PC-3 (cell line): ENCODE measurements around the gene NRDC. TPM values are rescaled to one million over a fixed set of nuclear protein-coding genes. Genes with fewer than 3 reads are reported as not detected.

Experiments used
- ATAC-seq: fragments of 200-7000 bp; cut with Tn5 transposase; 2 replicates; pipeline ENCODE4 v1.9.1; 2020; ENCODE audit warnings: mild to moderate bottlenecking, moderate library complexity
- BruUV-seq: library from RNA; stranded (reverse); fragments of 400-500 nt; replicated peaks from 2 replicates; lab custom pipeline; 2021; lab: Mats Ljungman, UMichigan
- CTCF ChIA-PET: fragments of 300-600 bp; sonication (Branson Sonifier 250); formaldehyde crosslinking; loops from one replicate; lab custom pipeline; 2022; ENCODE audit warnings: antibody characterized with exemption; lab: Charles Lee
- POLR2A ChIA-PET: fragments of 300-600 bp; sonication (Branson Sonifier 250); formaldehyde crosslinking; loops from one replicate; lab custom pipeline; 2022; ENCODE audit warnings: antibody characterized with exemption; ENCODE audit not compliant: unreplicated experiment; lab: Charles Lee
- DNase-seq: peaks from one replicate; pipeline ENCODE4 v3.0.0-alpha.2; 2015
- H2AFZ ChIP-seq: fragments of 300-600 bp; sonication (generic); 2 replicates; pipeline ENCODE4 v1.6.0; 2016; ENCODE audit warnings: antibody characterized with exemption, low read length
- H3F3A ChIP-seq: fragments of 300-600 bp; sonication (generic); one replicate; pipeline ENCODE4 v1.6.0; 2017; ENCODE audit warnings: antibody characterized with exemption, low read length, control low read depth, mild to moderate bottlenecking; ENCODE audit not compliant: unreplicated experiment
- H3K27ac ChIP-seq: fragments of 300-600 bp; sonication (generic); 2 replicates; pipeline ENCODE4 v1.5.1; 2016; ENCODE audit warnings: mild to moderate bottlenecking, low read length
- H3K27me3 ChIP-seq: fragments of 300-600 bp; sonication (generic); 2 replicates; pipeline ENCODE4 v1.6.1; 2016; ENCODE audit warnings: low read length, mixed read lengths
- H3K36me3 ChIP-seq: fragments of 300-600 bp; sonication (generic); 2 replicates; pipeline ENCODE4 v1.6.1; 2016; ENCODE audit warnings: low read depth, mixed run types, low read length, mixed read lengths
- H3K4me1 ChIP-seq: fragments of 300-600 bp; sonication (generic); 2 replicates; pipeline ENCODE4 v1.5.1; 2016; ENCODE audit warnings: low read length; ENCODE audit not compliant: insufficient read depth
- H3K4me2 ChIP-seq: fragments of 300-600 bp; sonication (generic); 2 replicates; pipeline ENCODE4 v1.6.0; 2016; ENCODE audit warnings: low read length
- H3K4me3 ChIP-seq: fragments of 300-600 bp; sonication (generic); 2 replicates; pipeline ENCODE4 v1.5.1; 2016; ENCODE audit warnings: mild to moderate bottlenecking, low read length, mixed read lengths
- H3K79me2 ChIP-seq: fragments of 300-600 bp; sonication (generic); 2 replicates; pipeline ENCODE4 v1.6.1; 2017; ENCODE audit warnings: low read length, mixed read lengths
- H3K9ac ChIP-seq: fragments of 300-600 bp; sonication (generic); 2 replicates; pipeline ENCODE4 v1.6.0; 2016; ENCODE audit warnings: mild to moderate bottlenecking, low read length
- H3K9me2 ChIP-seq: fragments of 300-600 bp; sonication (generic); replicated peaks from 2 replicates; pipeline ENCODE4 v1.6.1; 2016; ENCODE audit warnings: mixed run types, low read length, mixed read lengths
- H3K9me3 ChIP-seq: fragments of 300-600 bp; sonication (generic); 2 replicates; pipeline ENCODE4 v1.6.1; 2016; ENCODE audit warnings: low read length, mixed read lengths
- H4K20me1 ChIP-seq: fragments of 300-600 bp; sonication (generic); 2 replicates; pipeline ENCODE4 v1.6.1; 2016; ENCODE audit warnings: low read length, mixed read lengths
- CTCF ChIP-seq: fragments of 300-600 bp; sonication (generic); conservative IDR thresholded peaks from 2 replicates; pipeline ENCODE4 v1.5.1; 2017; ENCODE audit warnings: antibody characterized with exemption, low read depth, mild to moderate bottlenecking, low read length
- EZH2 ChIP-seq: fragments of 300-600 bp; sonication (generic); IDR thresholded peaks from one replicate; pipeline ENCODE4 v1.6.1; 2017; ENCODE audit warnings: antibody characterized with exemption, mild to moderate bottlenecking, low read length; ENCODE audit not compliant: unreplicated experiment
- EZH2phosphoT487 ChIP-seq: fragments of 300-600 bp; sonication (generic); IDR thresholded peaks from 2 replicates; pipeline ENCODE4 v1.6.1; 2018; ENCODE audit warnings: mild to moderate bottlenecking, antibody characterized with exemption, low read length, borderline replicate concordance
- intact Hi-C: fragments of 100-400 bp; cut with micrococcal nuclease; formaldehyde crosslinking; loops from 2 replicates; pipeline ENCODE4 v1.9.0; 2023
- total RNA-seq: library from RNA; depleted of rRNA; stranded (reverse); fragments of >200 nt; gene quantifications from 2 replicates; pipeline ENCODE4 v1.2.3, GENCODE V29; 2014

NRDC gene
- total RNA-seq, 1 experiment from 2014 or later: 96.8 TPM

- Histone ChIP-seq H2AFZ (no peak overlapping the region), H3K9me2 (no peaks in the 10 kb centered on the region), H4K20me1 (no peaks in the 10 kb centered on the region), H3K27me3 (no peaks in the 10 kb centered on the region), H3K36me3 (peaks cover 3% of the 10 kb centered on the region; the same call in 1 of the 2 replicates), H3K4me1 (peaks cover 20% of the 10 kb centered on the region), H3F3A (peaks cover 6% of the 10 kb centered on the region), H3K4me3 (no peak overlapping the region), H3K4me2 (no peak overlapping the region), H3K27ac (no peak overlapping the region), H3K79me2 (no peaks in the 10 kb centered on the region), H3K9me3 (no peaks in the 10 kb centered on the region), H3K9ac (no peak overlapping the region)
- DNase-seq (no peak), ATAC-seq (no peak)
- CTCF ChIA-PET: no interaction called here
- POLR2A ChIA-PET: no interaction called here
- intact Hi-C loops: no loop called here
- TF ChIP-seq CTCF (no peak), EZH2phosphoT487 (no peak), EZH2 (no peak)
- no TSS peak for BruUV-seq
Observed at GRCh38 chr1:51752073-51752948, 126.2 kb downstream of the NRDC start.

GRCh38 chr1:51750729-51751128 lies 127.8 kb downstream of the NRDC start:
- Histone ChIP-seq H3K4me3 (no peak overlapping the region), H3K9ac (no peak overlapping the region), H3K4me1 (peaks cover 20% of the 10 kb centered on the region), H2AFZ (no peak overlapping the region), H3F3A (peaks cover 6% of the 10 kb centered on the region), H4K20me1 (no peaks in the 10 kb centered on the region), H3K27ac (peak overlapping the region; percentile 65), H3K27me3 (no peaks in the 10 kb centered on the region), H3K4me2 (peak overlapping the region; percentile 52), H3K9me2 (no peaks in the 10 kb centered on the region), H3K9me3 (no peaks in the 10 kb centered on the region), H3K79me2 (no peaks in the 10 kb centered on the region), H3K36me3 (peaks cover 3% of the 10 kb centered on the region; the same call in 1 of the 2 replicates)
- ATAC-seq (peak; percentile 91), DNase-seq (peak; percentile 80)
- TF ChIP-seq CTCF (no peak), EZH2 (no peak), EZH2phosphoT487 (no peak)
- POLR2A ChIA-PET: no interaction called here
- CTCF ChIA-PET: interaction anchor here (0.9 kb wide), 1 partner anchor 181 kb away, joined by 4 read pairs; no protein-coding TSS in a partner anchor
- intact Hi-C loops: no loop called here
- no TSS peak for BruUV-seq

- TF ChIP-seq EZH2phosphoT487: no peak
- no peak for TF ChIP-seq CTCF
- no peak for TF ChIP-seq EZH2
- ATAC-seq (peak; percentile 81), DNase-seq (peak; percentile 33)
- Histone ChIP-seq H2AFZ (no peak overlapping the region), H3K36me3 (0 out of 2 replicates have a peak, but pooled peaks cover 3% of the 10 kb centered on the region), H3K9me2 (no peaks in the 10 kb centered on the region), H3K27ac (peak overlapping the region; percentile 65), H3K9me3 (no peaks in the 10 kb centered on the region), H3K4me3 (no peak overlapping the region), H3K4me1 (peaks cover 20% of the 10 kb centered on the region), H3F3A (peaks cover 6% of the 10 kb centered on the region), H3K79me2 (no peaks in the 10 kb centered on the region), H3K4me2 (peak overlapping the region; percentile 52), H3K27me3 (no peaks in the 10 kb centered on the region), H4K20me1 (no peaks in the 10 kb centered on the region), H3K9ac (no peak overlapping the region)
- POLR2A ChIA-PET: no interaction called here
- CTCF ChIA-PET: interaction anchor here (0.9 kb wide), 1 partner anchor 181 kb away, joined by 4 read pairs; no protein-coding TSS in a partner anchor
- intact Hi-C loops: no loop called here
- no TSS peak for BruUV-seq
Observed at GRCh38 chr1:51750218-51750617, 128.3 kb downstream of the NRDC start.
